ENCODE data around the gene CACNA2D2. TPM values are rescaled to one million over a fixed set of nuclear protein-coding genes. Genes with fewer than 3 reads are reported as not detected.

The CACNA2D2 gene
- total RNA-seq, 1 donor from 2014 or later, result 1.8 TPM

GRCh38 chr3:50371133-50371685 lies 132.2 kb downstream of the CACNA2D2 start:
- no peak for DNase-seq (ENCODE audit: low spot score)

GRCh38 chr3:50370594-50370993 lies 132.8 kb downstream of the CACNA2D2 start:
- DNase-seq (ENCODE audit: low spot score), result no peak

- DNase-seq (ENCODE audit: low spot score), result no peak
These were observed 134.3 kb downstream of the CACNA2D2 start for GRCh38 chr3:50369012-50369670.

GRCh38 chr3:50365842-50366220 lies 137.6 kb downstream of the CACNA2D2 start:
- no peak for DNase-seq (ENCODE audit: low spot score)

GRCh38 chr3:50365080-50365841 lies 138.2 kb downstream of the CACNA2D2 start:
- DNase-seq (ENCODE audit: low spot score), result peak; percentile 93

GRCh38 chr3:50364573-50365079 lies 138.8 kb downstream of the CACNA2D2 start:
- no peak for DNase-seq (ENCODE audit: low spot score)

- DNase-seq (ENCODE audit: low spot score), result no peak
These were observed 143.7 kb downstream of the CACNA2D2 start for GRCh38 chr3:50359760-50360110.

- peak; percentile 98 for DNase-seq (ENCODE audit: low spot score)
These were observed 144.3 kb downstream of the CACNA2D2 start, which contains the start of gene TMEM115 for GRCh38 chr3:50358911-50359759. Gene TMEM115 (minus strand): TSS chr3:50359521. CDS start chr3:50359063, 458 bp downstream.

GRCh38 chr3:50358355-50358910 lies 145.0 kb downstream of the CACNA2D2 start:
- DNase-seq (ENCODE audit: low spot score), result no peak

- DNase-seq (ENCODE audit: low spot score), result no peak
These were observed 146.0 kb downstream of the CACNA2D2 start for GRCh38 chr3:50357481-50357880.

GRCh38 chr3:50356553-50356952 lies 146.9 kb downstream of the CACNA2D2 start:
- peak; percentile 58 for DNase-seq (ENCODE audit: low spot score)

GRCh38 chr3:50355829-50356552 lies 147.4 kb downstream of the CACNA2D2 start:
- DNase-seq (ENCODE audit: low spot score), result no peak

- DNase-seq (ENCODE audit: low spot score), result no peak
These were observed 148.6 kb downstream of the CACNA2D2 start for GRCh38 chr3:50354850-50355249.

GRCh38 chr3:50354186-50354764 lies 149.2 kb downstream of the CACNA2D2 start:
- no peak for DNase-seq (ENCODE audit: low spot score)

- no peak for DNase-seq (ENCODE audit: low spot score)
These were observed 150.0 kb downstream of the CACNA2D2 start for GRCh38 chr3:50353245-50354004.

- DNase-seq (ENCODE audit: low spot score), result no peak
These were observed 150.7 kb downstream of the CACNA2D2 start for GRCh38 chr3:50352781-50353180.

GRCh38 chr3:50351323-50351697 lies 152.1 kb downstream of the CACNA2D2 start:
- no peak for DNase-seq (ENCODE audit: low spot score)

GRCh38 chr3:50350527-50351322 lies 152.7 kb downstream of the CACNA2D2 start, which contains the start of the genes CYB561D2 and NPRL2:
Gene CYB561D2 (plus strand): TSS chr3:50350862. CDS start chr3:50351434, 572 bp downstream.
Gene NPRL2 (minus strand): TSS chr3:50350775. CDS start chr3:50350652, 123 bp downstream.
- DNase-seq (ENCODE audit: low spot score), result peak; percentile 97

- no peak for DNase-seq (ENCODE audit: low spot score)
These were observed 153.3 kb downstream of the CACNA2D2 start for GRCh38 chr3:50350213-50350526.

Measured in mucosa of gallbladder (tissue), 1 donor.